GM12865 (cell line): ENCODE measurements around the gene RXRA.

Experiments used
- DNase-seq: peaks from one replicate; pipeline ENCODE4 v3.0.0; 2010; ENCODE audit warnings: low read depth
- H3K4me3 ChIP-seq: 2 replicates; pipeline ENCODE4 v1.5.1; 2011; ENCODE audit warnings: mild to moderate bottlenecking, low read depth, low read length, control low read depth
- CTCF ChIP-seq: IDR thresholded peaks from 2 replicates; pipeline ENCODE4 v1.5.1; 2011; ENCODE audit warnings: low read length, control low read depth, low read depth, inconsistent platforms; ENCODE audit not compliant: insufficient read depth; ENCODE audit errors: missing control alignments

The RXRA gene

GRCh38 chr9:134414900-134415425 is 88.7 kb downstream of the RXRA start:
- no peak for DNase-seq
- no peak for TF ChIP-seq CTCF
- H3K4me3 ChIP-seq, result no peak overlapping the region

- no peak overlapping the region for H3K4me3 ChIP-seq
- DNase-seq, result no peak
- no peak for TF ChIP-seq CTCF
Observed at GRCh38 chr9:134416385-134417015, 90.2 kb downstream of the RXRA start.

DNA sequence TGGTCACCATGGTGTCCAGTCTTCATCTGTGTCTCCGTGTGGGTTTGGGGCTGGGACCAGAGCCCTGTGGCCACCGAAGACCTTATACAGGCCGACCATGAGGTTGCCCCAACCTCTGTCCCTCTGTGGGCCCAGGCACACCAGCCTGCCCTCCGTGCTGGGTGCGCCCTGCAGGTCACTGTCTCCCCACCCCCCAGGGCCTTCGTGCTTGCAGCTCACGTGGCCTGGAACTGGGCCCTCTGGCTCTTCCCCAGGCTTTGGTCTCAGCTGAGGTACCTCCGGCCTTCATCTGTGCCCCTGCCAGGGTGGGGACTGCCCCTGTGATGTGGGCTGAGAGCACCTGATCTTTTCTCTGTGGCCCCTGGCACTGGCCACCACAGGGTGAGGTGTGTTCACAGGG is 92.1 kb downstream of the RXRA start:
- no peak overlapping the region for H3K4me3 ChIP-seq
- no peak for DNase-seq
- TF ChIP-seq CTCF, result no peak

- no peak for DNase-seq
- TF ChIP-seq CTCF, result no peak
- no peak overlapping the region for H3K4me3 ChIP-seq
Observed at GRCh38 chr9:134419000-134419683, 92.9 kb downstream of the RXRA start.

DNA sequence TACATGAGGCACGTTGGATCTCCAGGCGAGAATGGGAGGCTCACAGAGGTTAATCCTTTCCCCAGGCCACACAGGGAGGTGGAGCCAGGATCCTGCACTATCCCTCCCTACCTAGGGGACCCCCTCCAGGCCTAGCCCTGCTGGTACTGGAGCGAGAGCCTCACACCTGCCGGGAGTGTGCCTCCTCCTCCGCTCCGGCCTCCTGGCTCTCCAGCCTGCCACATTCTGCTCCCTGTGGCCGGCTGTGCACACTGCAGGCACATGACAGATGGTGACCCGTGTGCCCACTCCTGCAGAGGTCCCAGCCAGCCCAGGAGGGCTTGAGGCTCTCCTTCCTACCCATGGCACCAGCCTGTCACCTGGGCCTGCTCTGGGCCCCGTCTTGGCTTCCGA is 93.4 kb downstream of the RXRA start:
- no peak overlapping the region for H3K4me3 ChIP-seq
- DNase-seq, result no peak
- TF ChIP-seq CTCF, result peak; percentile 44

GRCh38 chr9:134420281-134420845 is 94.1 kb downstream of the RXRA start:
- H3K4me3 ChIP-seq, result no peak overlapping the region
- DNase-seq, result no peak
- no peak for TF ChIP-seq CTCF

- TF ChIP-seq CTCF, result no peak
- no peak for DNase-seq
- H3K4me3 ChIP-seq, result no peak overlapping the region
Observed at GRCh38 chr9:134420974-134421432, 94.7 kb downstream of the RXRA start.
